Astrocyte of the spinal cord (primary cell): ENCODE measurements around the gene ZNF124.
A peak's percentile ranks its signal among the peaks of the same experiment; 100 is the strongest.

Experiments used
- DNase-seq: peaks from one replicate; pipeline ENCODE4 v3.0.0; 2011; ENCODE audit warnings: low read depth, low spot score
- H3K4me3 ChIP-seq: 2 replicates; pipeline ENCODE4 v1.5.1; 2011; ENCODE audit warnings: low read depth, mild to moderate bottlenecking, low read length, moderate library complexity
- in situ Hi-C: cut with HindIII; loops from 2 replicates; pipeline ENCODE4 v1.10.0; 2017; ENCODE audit warnings: low sequenced_read_pairs
- TF ChIP-seq, protein P1 (sequence below): IDR thresholded peaks from 2 replicates; pipeline ENCODE4 v1.5.1; 2012; ENCODE audit warnings: low read depth, mild to moderate bottlenecking, low read length, inconsistent platforms

ZNF124 gene

DNA sequence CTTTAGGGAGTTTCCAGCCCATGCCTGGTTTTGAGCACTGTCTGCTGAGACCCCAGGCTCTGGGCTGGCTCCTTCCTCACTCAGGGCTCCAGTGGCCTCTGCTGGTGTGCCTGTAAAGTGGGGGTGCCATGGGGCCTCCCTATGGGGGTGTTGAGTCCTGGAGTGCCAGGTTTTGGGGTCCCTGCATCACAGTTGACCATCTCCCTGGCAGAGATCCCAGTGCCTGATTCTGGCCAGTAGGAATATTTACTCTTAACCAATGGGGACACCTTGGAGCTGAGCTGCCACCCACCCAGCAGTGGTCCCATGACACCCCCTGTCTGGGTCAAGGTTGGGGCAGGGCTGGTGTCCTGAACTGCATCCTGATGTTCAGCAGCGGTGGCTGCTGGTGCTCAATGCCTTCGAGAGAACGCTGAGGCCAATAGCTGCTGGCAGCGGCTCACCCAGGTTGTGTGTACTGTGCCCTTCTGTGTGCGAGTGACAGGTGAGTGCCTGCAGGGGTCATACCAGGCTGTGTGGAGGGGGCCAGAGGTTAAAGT, 58.0 kb downstream of the ZNF124 start:
- TF ChIP-seq, protein P1, sequence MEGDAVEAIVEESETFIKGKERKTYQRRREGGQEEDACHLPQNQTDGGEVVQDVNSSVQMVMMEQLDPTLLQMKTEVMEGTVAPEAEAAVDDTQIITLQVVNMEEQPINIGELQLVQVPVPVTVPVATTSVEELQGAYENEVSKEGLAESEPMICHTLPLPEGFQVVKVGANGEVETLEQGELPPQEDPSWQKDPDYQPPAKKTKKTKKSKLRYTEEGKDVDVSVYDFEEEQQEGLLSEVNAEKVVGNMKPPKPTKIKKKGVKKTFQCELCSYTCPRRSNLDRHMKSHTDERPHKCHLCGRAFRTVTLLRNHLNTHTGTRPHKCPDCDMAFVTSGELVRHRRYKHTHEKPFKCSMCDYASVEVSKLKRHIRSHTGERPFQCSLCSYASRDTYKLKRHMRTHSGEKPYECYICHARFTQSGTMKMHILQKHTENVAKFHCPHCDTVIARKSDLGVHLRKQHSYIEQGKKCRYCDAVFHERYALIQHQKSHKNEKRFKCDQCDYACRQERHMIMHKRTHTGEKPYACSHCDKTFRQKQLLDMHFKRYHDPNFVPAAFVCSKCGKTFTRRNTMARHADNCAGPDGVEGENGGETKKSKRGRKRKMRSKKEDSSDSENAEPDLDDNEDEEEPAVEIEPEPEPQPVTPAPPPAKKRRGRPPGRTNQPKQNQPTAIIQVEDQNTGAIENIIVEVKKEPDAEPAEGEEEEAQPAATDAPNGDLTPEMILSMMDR: no peak
- DNase-seq: no peak
- H3K4me3 ChIP-seq: no peak overlapping the region
- in situ Hi-C loops: no loop called here

DNA sequence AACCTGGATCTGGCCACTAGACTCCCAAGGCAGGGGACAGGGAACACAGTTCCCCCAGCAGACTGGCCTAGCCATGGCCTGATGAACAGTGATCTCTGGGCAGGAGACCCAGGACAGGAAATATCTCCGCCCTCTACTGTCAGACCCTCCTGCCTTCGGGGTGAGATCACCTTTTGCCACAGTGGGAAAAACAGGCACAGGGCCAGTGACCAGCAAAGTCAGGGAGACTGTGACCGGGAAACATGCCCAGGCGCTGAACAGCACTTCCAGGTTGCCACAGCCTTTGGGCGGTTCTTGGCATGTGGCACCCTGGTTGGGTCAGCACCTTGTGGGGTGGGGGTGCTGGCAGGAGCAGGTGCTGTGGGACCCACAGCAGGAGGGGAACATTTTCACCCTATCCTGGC, 58.7 kb downstream of the ZNF124 start:
- TF ChIP-seq, protein P1: no peak
- in situ Hi-C loops: no loop called here
- no peak overlapping the region for H3K4me3 ChIP-seq
- DNase-seq: peak; percentile 23

DNA sequence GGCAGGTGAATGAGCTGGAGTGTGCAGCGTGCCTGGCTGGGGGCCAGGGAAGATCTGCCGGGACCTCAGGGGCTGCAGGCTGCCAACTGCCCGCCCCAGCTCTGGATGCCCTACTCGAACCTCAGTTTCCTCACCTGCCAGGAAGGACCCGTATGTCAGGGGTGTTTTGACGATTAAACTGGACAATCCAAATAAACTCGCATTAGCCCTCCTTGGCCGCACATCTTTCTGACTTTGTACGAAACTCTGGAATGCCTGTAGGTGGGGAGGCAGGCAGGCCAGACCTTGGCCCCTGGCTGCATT, 59.4 kb downstream of the ZNF124 start:
- in situ Hi-C loops: no loop called here
- TF ChIP-seq, protein P1: no peak
- no peak overlapping the region for H3K4me3 ChIP-seq
- DNase-seq: no peak

DNA sequence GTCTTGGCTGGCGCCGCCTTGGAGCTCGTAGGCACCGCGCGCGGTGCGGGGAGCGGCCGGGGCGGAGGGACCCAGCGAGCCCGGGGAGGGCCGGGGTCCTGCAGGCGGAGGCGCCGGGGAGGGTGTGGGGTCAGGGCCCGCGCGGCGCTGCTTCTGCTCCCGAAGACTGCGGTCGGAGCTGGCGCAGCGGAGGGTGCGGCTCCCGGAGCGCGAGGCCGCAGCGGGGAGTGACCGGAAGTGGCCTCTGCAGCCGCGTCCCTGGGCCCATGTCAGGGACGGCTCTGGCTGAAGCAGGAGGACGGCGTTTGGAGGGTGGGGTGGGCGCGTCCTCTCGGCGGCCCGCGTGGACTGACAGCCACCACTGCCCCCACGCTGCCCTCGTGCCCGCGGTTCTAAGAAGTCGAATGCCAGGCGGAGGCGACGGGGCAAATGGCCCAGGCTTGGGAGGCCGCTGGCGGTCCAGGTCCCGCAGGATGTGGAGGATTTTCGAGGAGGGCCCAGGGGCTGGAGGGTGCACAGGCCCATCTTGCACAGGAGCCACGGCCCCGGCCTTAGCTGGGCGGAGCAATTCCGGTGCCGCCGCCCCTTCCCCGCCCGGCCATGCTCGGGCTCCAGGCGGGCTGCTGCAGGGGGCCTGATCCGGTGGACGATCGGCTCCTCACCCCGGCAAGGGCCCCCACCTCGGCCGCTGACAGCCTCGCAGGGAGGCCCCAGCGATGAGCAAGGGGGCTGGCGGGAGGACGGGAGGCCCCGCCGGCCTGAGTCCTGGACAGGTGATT, 59.9 kb downstream of the ZNF124 start:
- DNase-seq: peak; percentile 13
- peak overlapping the region; percentile 49 for H3K4me3 ChIP-seq
- in situ Hi-C loops: no loop called here
- TF ChIP-seq, protein P1: no peak

DNA sequence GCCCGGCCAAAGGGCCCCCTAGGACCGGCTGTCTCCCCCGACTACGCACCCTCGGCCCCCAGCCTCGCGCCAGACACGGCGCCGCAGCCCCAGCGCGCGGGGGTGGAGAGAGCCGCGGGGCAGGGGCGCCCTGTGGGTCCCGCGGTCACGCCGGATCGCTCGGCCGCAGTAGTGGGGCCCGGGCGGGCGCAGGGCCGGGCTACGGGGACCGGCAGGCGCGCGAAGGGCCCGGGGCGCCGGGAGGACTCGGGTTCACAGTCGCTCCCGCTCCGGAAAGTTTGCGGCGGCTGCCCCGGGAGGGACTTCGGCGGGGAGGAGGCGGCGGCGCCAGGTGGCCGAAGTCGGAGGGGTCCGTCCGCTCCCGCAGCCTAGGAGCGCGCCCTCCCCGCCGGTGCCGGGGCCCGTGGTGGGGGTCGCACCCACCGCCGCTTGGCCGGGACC, 60.5 kb downstream of the ZNF124 start:
- peak overlapping the region; percentile 49 for H3K4me3 ChIP-seq
- in situ Hi-C loops: no loop called here
- no peak for DNase-seq
- TF ChIP-seq, protein P1: no peak

DNA sequence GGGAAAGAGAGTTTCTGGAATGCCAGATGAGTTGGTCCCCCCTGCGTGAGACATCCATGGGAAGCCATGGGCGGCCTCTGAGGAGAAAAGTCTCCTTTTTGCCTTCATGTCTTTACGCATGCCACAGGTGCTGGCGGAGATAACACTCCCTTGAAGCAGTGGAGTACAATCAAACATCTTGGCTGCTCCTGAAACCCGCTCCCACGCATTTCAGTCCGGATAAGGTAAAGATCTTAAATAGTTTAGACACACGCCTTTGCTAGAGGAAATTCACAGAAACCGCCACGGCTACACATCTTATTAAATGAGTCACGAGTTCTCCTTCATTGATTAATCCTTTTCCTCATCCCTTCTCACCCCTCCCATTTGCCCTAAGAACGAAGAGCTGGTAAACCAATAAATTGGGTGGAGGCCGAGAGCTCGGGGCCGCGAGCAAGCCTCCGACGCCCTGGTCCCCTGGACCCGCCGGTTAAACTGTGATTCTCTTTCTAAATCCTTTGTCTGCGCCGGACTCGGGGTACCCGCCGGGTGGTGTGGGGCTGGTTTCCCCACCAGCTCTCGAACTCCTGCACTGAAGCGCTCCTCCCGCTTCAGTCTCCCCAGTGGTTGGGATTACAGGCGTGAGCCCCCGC, 61.1 kb downstream of the ZNF124 start:
- peak overlapping the region; percentile 49 for H3K4me3 ChIP-seq
- in situ Hi-C loops: no loop called here
- DNase-seq: no peak
- TF ChIP-seq, protein P1: no peak
